Measurements from ENCODE around the gene PCBP3.

DNA sequence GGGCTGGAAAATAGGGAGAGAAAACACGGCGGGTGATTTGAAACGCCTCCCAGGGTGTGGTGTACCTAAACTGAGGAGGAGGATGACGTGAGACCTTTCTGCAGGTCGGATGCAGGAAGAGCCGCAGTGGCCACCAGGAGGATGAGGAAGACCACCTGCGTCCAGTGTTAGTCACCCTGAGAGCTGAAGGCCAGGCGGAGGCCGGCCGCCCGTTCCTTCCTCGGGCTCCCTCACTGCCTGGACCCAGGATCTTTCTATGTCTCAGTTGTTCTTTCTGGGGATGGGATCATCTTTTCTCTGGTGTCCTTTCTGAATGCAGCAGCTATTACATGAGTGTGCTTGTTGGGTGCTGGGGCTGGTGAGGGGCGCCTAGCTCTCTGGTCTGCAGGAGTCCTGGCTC lies 263.3 kb downstream of the PCBP3 start:
- TF ChIP-seq, protein P1, sequence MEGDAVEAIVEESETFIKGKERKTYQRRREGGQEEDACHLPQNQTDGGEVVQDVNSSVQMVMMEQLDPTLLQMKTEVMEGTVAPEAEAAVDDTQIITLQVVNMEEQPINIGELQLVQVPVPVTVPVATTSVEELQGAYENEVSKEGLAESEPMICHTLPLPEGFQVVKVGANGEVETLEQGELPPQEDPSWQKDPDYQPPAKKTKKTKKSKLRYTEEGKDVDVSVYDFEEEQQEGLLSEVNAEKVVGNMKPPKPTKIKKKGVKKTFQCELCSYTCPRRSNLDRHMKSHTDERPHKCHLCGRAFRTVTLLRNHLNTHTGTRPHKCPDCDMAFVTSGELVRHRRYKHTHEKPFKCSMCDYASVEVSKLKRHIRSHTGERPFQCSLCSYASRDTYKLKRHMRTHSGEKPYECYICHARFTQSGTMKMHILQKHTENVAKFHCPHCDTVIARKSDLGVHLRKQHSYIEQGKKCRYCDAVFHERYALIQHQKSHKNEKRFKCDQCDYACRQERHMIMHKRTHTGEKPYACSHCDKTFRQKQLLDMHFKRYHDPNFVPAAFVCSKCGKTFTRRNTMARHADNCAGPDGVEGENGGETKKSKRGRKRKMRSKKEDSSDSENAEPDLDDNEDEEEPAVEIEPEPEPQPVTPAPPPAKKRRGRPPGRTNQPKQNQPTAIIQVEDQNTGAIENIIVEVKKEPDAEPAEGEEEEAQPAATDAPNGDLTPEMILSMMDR (IDR thresholded peaks at IDR 0.05 in 2 of 3, conservative IDR thresholded peaks at IDR 0.05 in 1 of 3; ENCODE audit: control insufficient read depth in 2 of 3, extremely low read depth in 1 of 3, insufficient read depth in 1 of 3, low read depth in 3 of 3, low read length in 3 of 3) = no peak
- TF ChIP-seq ZBED1 (IDR thresholded peaks at IDR 0.05; ENCODE audit: borderline replicate concordance) (no peak), CHD1 (IDR thresholded peaks at IDR 0.05; ENCODE audit: low read depth, low read length) (no peak)
- TF ChIP-seq, protein P2, sequence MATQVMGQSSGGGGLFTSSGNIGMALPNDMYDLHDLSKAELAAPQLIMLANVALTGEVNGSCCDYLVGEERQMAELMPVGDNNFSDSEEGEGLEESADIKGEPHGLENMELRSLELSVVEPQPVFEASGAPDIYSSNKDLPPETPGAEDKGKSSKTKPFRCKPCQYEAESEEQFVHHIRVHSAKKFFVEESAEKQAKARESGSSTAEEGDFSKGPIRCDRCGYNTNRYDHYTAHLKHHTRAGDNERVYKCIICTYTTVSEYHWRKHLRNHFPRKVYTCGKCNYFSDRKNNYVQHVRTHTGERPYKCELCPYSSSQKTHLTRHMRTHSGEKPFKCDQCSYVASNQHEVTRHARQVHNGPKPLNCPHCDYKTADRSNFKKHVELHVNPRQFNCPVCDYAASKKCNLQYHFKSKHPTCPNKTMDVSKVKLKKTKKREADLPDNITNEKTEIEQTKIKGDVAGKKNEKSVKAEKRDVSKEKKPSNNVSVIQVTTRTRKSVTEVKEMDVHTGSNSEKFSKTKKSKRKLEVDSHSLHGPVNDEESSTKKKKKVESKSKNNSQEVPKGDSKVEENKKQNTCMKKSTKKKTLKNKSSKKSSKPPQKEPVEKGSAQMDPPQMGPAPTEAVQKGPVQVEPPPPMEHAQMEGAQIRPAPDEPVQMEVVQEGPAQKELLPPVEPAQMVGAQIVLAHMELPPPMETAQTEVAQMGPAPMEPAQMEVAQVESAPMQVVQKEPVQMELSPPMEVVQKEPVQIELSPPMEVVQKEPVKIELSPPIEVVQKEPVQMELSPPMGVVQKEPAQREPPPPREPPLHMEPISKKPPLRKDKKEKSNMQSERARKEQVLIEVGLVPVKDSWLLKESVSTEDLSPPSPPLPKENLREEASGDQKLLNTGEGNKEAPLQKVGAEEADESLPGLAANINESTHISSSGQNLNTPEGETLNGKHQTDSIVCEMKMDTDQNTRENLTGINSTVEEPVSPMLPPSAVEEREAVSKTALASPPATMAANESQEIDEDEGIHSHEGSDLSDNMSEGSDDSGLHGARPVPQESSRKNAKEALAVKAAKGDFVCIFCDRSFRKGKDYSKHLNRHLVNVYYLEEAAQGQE (IDR thresholded peaks at IDR 0.05; ENCODE audit: low read depth, low read length) = no peak
- TF ChIP-seq, protein P3, sequence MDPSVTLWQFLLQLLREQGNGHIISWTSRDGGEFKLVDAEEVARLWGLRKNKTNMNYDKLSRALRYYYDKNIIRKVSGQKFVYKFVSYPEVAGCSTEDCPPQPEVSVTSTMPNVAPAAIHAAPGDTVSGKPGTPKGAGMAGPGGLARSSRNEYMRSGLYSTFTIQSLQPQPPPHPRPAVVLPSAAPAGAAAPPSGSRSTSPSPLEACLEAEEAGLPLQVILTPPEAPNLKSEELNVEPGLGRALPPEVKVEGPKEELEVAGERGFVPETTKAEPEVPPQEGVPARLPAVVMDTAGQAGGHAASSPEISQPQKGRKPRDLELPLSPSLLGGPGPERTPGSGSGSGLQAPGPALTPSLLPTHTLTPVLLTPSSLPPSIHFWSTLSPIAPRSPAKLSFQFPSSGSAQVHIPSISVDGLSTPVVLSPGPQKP (IDR thresholded peaks at IDR 0.05; ENCODE audit: low read depth, low read length) = no peak

Measured in GM12878 (cell line).